ENCODE measurements around the gene CALY.
A peak's percentile ranks its signal among the peaks of the same experiment; 100 is the strongest.

The CALY gene

DNA sequence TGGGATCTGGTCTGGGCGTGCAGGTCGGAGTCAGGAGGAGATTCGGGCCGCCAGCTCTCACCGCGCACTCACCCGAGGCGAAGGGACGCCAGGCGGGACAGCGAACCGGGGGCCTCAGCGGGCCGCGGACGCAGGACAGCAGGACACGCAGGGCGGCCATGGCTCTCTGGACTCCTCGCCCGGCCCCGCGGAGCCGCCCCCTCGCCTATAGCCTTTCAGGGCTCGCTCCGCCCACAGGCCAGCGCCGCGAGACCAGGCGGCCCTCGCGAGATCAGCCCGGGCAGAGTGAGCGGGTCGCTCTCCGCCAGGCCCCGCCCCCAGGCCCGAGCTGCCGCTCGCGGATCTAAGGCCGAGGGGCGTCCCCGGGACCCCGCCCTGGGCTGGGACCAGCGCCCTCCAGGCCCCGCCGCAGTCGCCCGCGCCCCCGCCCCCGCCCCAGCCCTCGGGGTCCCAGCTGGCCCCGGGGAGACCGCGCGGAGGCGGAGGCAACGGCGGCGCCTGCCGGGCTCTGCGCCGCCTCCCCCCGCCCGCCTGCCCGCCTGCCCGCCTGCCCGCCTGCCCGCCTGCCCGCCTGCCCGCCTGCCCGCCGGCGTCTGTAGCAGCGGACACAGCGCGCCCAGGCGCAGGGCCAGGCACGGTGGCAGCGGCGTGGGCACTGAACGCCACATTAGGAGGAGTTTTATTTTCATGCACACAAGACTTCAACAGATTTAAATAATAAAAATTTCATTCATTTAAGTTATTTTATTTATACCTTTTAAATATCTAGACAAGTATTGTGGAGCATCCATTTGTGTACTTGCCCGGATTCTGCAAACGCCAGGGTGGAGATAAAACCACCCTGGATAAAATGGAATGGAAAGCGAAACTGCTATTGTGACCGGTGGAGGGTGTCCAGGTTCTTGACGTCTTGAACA lies 36.7 kb upstream of the CALY start, which contains the start of gene ECHS1:
Gene ECHS1, minus strand, starts transcription at position 181 of the 917 bp plus-strand sequence. Its CDS starts 21 bp downstream, at position 160.
- Histone ChIP-seq H3K14ac (ENCODE audit: low read length) (peak within 1 kb of the TSS; percentile 95), H3K79me2 (ENCODE audit: control insufficient read depth, insufficient read depth, low read length, poor library complexity) (peaks cover 2% of the 10 kb centered on the region), H3K4me3 (ENCODE audit: low read depth, low read length) (peak within 1 kb of the TSS; percentile 96), H2BK120ac (ENCODE audit: insufficient read depth, low read length, poor library complexity) (no peak within 1 kb of the TSS), H3K27me3 (ENCODE audit: insufficient read depth, low read length) (peaks cover 8% of the 10 kb centered on the region), H3K4me2 (ENCODE audit: low read length) (peak within 1 kb of the TSS; percentile 64), H4K8ac (ENCODE audit: low read depth, low read length) (peak within 1 kb of the TSS; percentile 92), H3K9me3 (ENCODE audit: insufficient read depth, low read depth, low read length) (peaks cover 5% of the 10 kb centered on the region), H4K91ac (ENCODE audit: low read depth, low read length) (peak within 1 kb of the TSS; percentile 89), H3K4me1 (ENCODE audit: control insufficient read depth in 1 of 2, insufficient read depth in 2 of 2, low read length in 2 of 2) (peaks cover 5 to 11% of the 10 kb centered on the region in 2 experiments), H3K79me1 (ENCODE audit: low read length) (peaks cover 2% of the 10 kb centered on the region), H2BK5ac (ENCODE audit: low read depth, low read length, poor library complexity) (no peak within 1 kb of the TSS), H3K4ac (ENCODE audit: low read depth, low read length) (peak within 1 kb of the TSS; percentile 81), H3K23ac (ENCODE audit: low read length) (no peak within 1 kb of the TSS), H3K18ac (ENCODE audit: low read length) (peak within 1 kb of the TSS; percentile 97), H3K9ac (ENCODE audit: low read length) (peak within 1 kb of the TSS; percentile 97), H2AK5ac (ENCODE audit: low read length) (no peak within 1 kb of the TSS), H3K36me3 (ENCODE audit: control insufficient read depth in 1 of 2, insufficient read depth in 2 of 2, low read length in 2 of 2) (peaks cover 23 to 28% of the 10 kb centered on the region in 2 experiments), H2AFZ (ENCODE audit: insufficient read depth, low read length, poor library complexity) (peak within 1 kb of the TSS; percentile 84), H2BK12ac (ENCODE audit: low read length) (no peak within 1 kb of the TSS), H3K27ac (ENCODE audit: low read depth, low read length) (no peak within 1 kb of the TSS), H4K12ac (ENCODE audit: low read depth, low read length) (peak within 1 kb of the TSS; percentile 32)
- DNase-seq = peak; percentile 93 to 97
- no CpG with 5 or more reads among the region's 89 CpGs for WGBS (ENCODE audit: extremely low coverage, insufficient coverage, insufficient read length)

- H3K23ac ChIP-seq (ENCODE audit: low read length) = no peak overlapping the region
- H3K4me3 ChIP-seq (ENCODE audit: low read depth, low read length) = peak overlapping the region; percentile 70
- H2BK120ac ChIP-seq (ENCODE audit: insufficient read depth, low read length, poor library complexity) = no peak overlapping the region
- whole genome bisulfite sequencing (ENCODE audit: extremely low coverage, insufficient coverage, insufficient read length) = no CpG with 5 or more reads among the region's 20 CpGs
- H2AK5ac ChIP-seq (ENCODE audit: low read length) = no peak overlapping the region
- H3K27me3 ChIP-seq (ENCODE audit: insufficient read depth, low read length) = peaks cover 2% of the 10 kb centered on the region
- peaks cover 5% of the 10 kb centered on the region for H3K9me3 ChIP-seq (ENCODE audit: insufficient read depth, low read depth, low read length)
- no peak overlapping the region for H4K8ac ChIP-seq (ENCODE audit: low read depth, low read length)
- H3K14ac ChIP-seq (ENCODE audit: low read length) = no peak overlapping the region
- no peak overlapping the region for H4K12ac ChIP-seq (ENCODE audit: low read depth, low read length)
- peaks cover 2% of the 10 kb centered on the region for H3K79me2 ChIP-seq (ENCODE audit: control insufficient read depth, insufficient read depth, low read length, poor library complexity)
- H3K36me3 ChIP-seq (ENCODE audit: control insufficient read depth in 1 of 2, insufficient read depth in 2 of 2, low read length in 2 of 2) = peaks cover 27 to 33% of the 10 kb centered on the region in 2 experiments
- no peak overlapping the region for H2AFZ ChIP-seq (ENCODE audit: insufficient read depth, low read length, poor library complexity)
- H3K4me1 ChIP-seq (ENCODE audit: control insufficient read depth in 1 of 2, insufficient read depth in 2 of 2, low read length in 2 of 2) = peaks cover 5 to 8% of the 10 kb centered on the region in 2 experiments
- no peak overlapping the region for H3K18ac ChIP-seq (ENCODE audit: low read length)
- H3K9ac ChIP-seq (ENCODE audit: low read length) = no peak overlapping the region
- peaks cover 2% of the 10 kb centered on the region for H3K79me1 ChIP-seq (ENCODE audit: low read length)
- no peak overlapping the region for H3K27ac ChIP-seq (ENCODE audit: low read depth, low read length)
- no peak overlapping the region for H4K91ac ChIP-seq (ENCODE audit: low read depth, low read length)
- peak overlapping the region; percentile 62 for H3K4me2 ChIP-seq (ENCODE audit: low read length)
- no peak overlapping the region for H2BK12ac ChIP-seq (ENCODE audit: low read length)
- H2BK5ac ChIP-seq (ENCODE audit: low read depth, low read length, poor library complexity) = no peak overlapping the region
- no peak for DNase-seq
- no peak overlapping the region for H3K4ac ChIP-seq (ENCODE audit: low read depth, low read length)
These were observed 35.8 kb upstream of the CALY start for GRCh38 chr10:133372507-133372906.

GRCh38 chr10:133370030-133370786 lies 33.5 kb upstream of the CALY start:
- Histone ChIP-seq H4K91ac (ENCODE audit: low read depth, low read length) (no peak overlapping the region), H3K4me1 (ENCODE audit: control insufficient read depth in 1 of 2, insufficient read depth in 2 of 2, low read length in 2 of 2) (peaks cover 5 to 8% of the 10 kb centered on the region in 2 experiments), H3K4me3 (ENCODE audit: low read depth, low read length) (no peak overlapping the region), H3K18ac (ENCODE audit: low read length) (no peak overlapping the region), H4K8ac (ENCODE audit: low read depth, low read length) (no peak overlapping the region), H3K9ac (ENCODE audit: low read length) (no peak overlapping the region), H3K79me1 (ENCODE audit: low read length) (peaks cover 2% of the 10 kb centered on the region), H4K12ac (ENCODE audit: low read depth, low read length) (no peak overlapping the region), H3K27me3 (ENCODE audit: insufficient read depth, low read length) (no peaks in the 10 kb centered on the region), H3K14ac (ENCODE audit: low read length) (no peak overlapping the region), H2BK12ac (ENCODE audit: low read length) (no peak overlapping the region), H2BK5ac (ENCODE audit: low read depth, low read length, poor library complexity) (no peak overlapping the region), H3K79me2 (ENCODE audit: control insufficient read depth, insufficient read depth, low read length, poor library complexity) (peaks cover 2% of the 10 kb centered on the region), H2AK5ac (ENCODE audit: low read length) (no peak overlapping the region), H2BK120ac (ENCODE audit: insufficient read depth, low read length, poor library complexity) (no peak overlapping the region), H3K36me3 (ENCODE audit: control insufficient read depth in 1 of 2, insufficient read depth in 2 of 2, low read length in 2 of 2) (peaks cover 46 to 51% of the 10 kb centered on the region in 2 experiments), H3K23ac (ENCODE audit: low read length) (no peak overlapping the region), H3K9me3 (ENCODE audit: insufficient read depth, low read depth, low read length) (peaks cover 3% of the 10 kb centered on the region), H3K4ac (ENCODE audit: low read depth, low read length) (no peak overlapping the region), H2AFZ (ENCODE audit: insufficient read depth, low read length, poor library complexity) (no peak overlapping the region), H3K4me2 (ENCODE audit: low read length) (no peak overlapping the region), H3K27ac (ENCODE audit: low read depth, low read length) (no peak overlapping the region)
- no CpG with 5 or more reads among the region's 24 CpGs for WGBS (ENCODE audit: extremely low coverage, insufficient coverage, insufficient read length)
- DNase-seq = no peak

DNA sequence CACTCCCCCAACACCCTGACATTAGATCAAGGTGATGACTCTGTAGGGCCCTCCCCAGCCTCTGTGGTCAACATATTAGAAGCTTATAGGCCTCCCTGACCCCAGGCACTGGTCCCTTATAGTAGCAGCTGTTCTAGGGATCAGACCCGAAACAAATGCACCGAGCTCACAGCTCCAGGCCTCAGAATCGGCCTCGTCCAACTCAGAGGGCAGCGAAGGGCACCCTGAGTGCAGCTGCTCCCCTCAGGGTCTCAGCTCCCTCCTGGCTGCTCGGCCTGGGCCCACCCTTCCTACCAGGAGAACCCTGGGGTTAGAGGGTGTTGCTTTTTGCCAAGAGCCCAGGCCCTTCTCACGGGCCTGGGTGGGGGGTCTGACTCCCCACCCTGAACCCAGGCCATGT lies 31.5 kb upstream of the CALY start:
- H2BK120ac ChIP-seq (ENCODE audit: insufficient read depth, low read length, poor library complexity) = no peak overlapping the region
- H2AK5ac ChIP-seq (ENCODE audit: low read length) = no peak overlapping the region
- H3K4me3 ChIP-seq (ENCODE audit: low read depth, low read length) = no peak overlapping the region
- H3K36me3 ChIP-seq (ENCODE audit: control insufficient read depth in 1 of 2, insufficient read depth in 2 of 2, low read length in 2 of 2) = peaks cover 54 to 63% of the 10 kb centered on the region in 2 experiments
- no peak overlapping the region for H3K18ac ChIP-seq (ENCODE audit: low read length)
- peaks cover 5 to 8% of the 10 kb centered on the region in 2 experiments for H3K4me1 ChIP-seq (ENCODE audit: control insufficient read depth in 1 of 2, insufficient read depth in 2 of 2, low read length in 2 of 2)
- WGBS (ENCODE audit: extremely low coverage, insufficient coverage, insufficient read length) = no CpG with 5 or more reads among the region's 7 CpGs
- H2BK12ac ChIP-seq (ENCODE audit: low read length) = no peak overlapping the region
- H3K79me1 ChIP-seq (ENCODE audit: low read length) = peaks cover 2% of the 10 kb centered on the region
- peaks cover 3% of the 10 kb centered on the region for H3K9me3 ChIP-seq (ENCODE audit: insufficient read depth, low read depth, low read length)
- H3K27ac ChIP-seq (ENCODE audit: low read depth, low read length) = no peak overlapping the region
- H3K23ac ChIP-seq (ENCODE audit: low read length) = no peak overlapping the region
- no peak overlapping the region for H2BK5ac ChIP-seq (ENCODE audit: low read depth, low read length, poor library complexity)
- no peak overlapping the region for H3K9ac ChIP-seq (ENCODE audit: low read length)
- no peak overlapping the region for H2AFZ ChIP-seq (ENCODE audit: insufficient read depth, low read length, poor library complexity)
- H4K91ac ChIP-seq (ENCODE audit: low read depth, low read length) = no peak overlapping the region
- H4K8ac ChIP-seq (ENCODE audit: low read depth, low read length) = no peak overlapping the region
- H3K4me2 ChIP-seq (ENCODE audit: low read length) = no peak overlapping the region
- H3K14ac ChIP-seq (ENCODE audit: low read length) = no peak overlapping the region
- H3K27me3 ChIP-seq (ENCODE audit: insufficient read depth, low read length) = no peaks in the 10 kb centered on the region
- no peak for DNase-seq
- H4K12ac ChIP-seq (ENCODE audit: low read depth, low read length) = no peak overlapping the region
- H3K79me2 ChIP-seq (ENCODE audit: control insufficient read depth, insufficient read depth, low read length, poor library complexity) = peaks cover 2% of the 10 kb centered on the region
- no peak overlapping the region for H3K4ac ChIP-seq (ENCODE audit: low read depth, low read length)
